HCT116 (cell line): ENCODE measurements around the gene DCP2.

Experiments
- CEBPB ChIP-seq: IDR thresholded peaks from 2 replicates; pipeline ENCODE4 v1.6.1; 2012; ENCODE audit warnings: low read depth
- EZH2 ChIP-seq: fragments of 200-600 bp; sonication (generic); IDR thresholded peaks from 2 replicates; pipeline ENCODE4 v1.6.1; 2017; ENCODE audit warnings: antibody characterized with exemption, mixed run types
- POLR2A ChIP-seq: IDR thresholded peaks from 2 replicates; pipeline ENCODE4 v1.7.0; 2011; ENCODE audit warnings: borderline replicate concordance; ENCODE audit not compliant: insufficient read depth, insufficient read length; ENCODE audit errors: extremely low read depth
- SP1 ChIP-seq: IDR thresholded peaks from 2 replicates; pipeline ENCODE4 v1.6.1; 2012; ENCODE audit warnings: low read depth
- SRF ChIP-seq: IDR thresholded peaks from 2 replicates; pipeline ENCODE4 v1.6.1; 2012; ENCODE audit warnings: low read depth
- TCF7L2 ChIP-seq: IDR thresholded peaks from 2 replicates; pipeline ENCODE4 v1.7.0; 2011; ENCODE audit warnings: borderline replicate concordance, inconsistent platforms; ENCODE audit not compliant: insufficient read depth, insufficient read length; ENCODE audit errors: extremely low read depth
- TF ChIP-seq, protein P1 (sequence below), 3 experiments: fragments of 200-600 bp in 1 of 3; sonication (generic) in 1 of 3; IDR thresholded peaks in 2 of 3; conservative IDR thresholded peaks in 1 of 3; 2 replicates each; pipeline ENCODE4 v1.5.1; 2012 to 2017; ENCODE audit warnings: low read depth in 2 of 3, low read length in 2 of 3, antibody characterized with exemption in 1 of 3, borderline replicate concordance in 1 of 3, control low read depth in 1 of 3, mild to moderate bottlenecking in 1 of 3, mixed read lengths in 1 of 3, mixed run types in 1 of 3, moderate library complexity in 1 of 3; ENCODE audit not compliant: insufficient read depth in 1 of 3

DNA sequence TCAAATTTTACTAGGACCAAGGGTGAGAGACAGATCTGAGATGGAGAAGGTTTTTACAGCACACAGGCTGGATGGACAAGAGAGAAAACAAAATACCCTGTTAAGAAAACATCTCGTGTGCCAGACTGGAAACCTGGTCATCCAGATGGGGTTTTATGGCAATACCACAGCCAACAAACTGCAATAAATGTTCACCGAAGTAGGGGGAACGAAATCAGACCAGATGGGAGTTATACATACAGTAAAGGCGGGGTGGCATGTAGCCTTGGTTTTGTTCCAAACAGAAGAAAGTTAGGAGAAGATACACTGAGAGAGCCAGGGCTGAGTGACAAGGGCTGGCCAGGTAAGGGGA lies 63.3 kb downstream of the DCP2 start:
- no peak for TF ChIP-seq SRF
- no peak for TF ChIP-seq CEBPB
- TF ChIP-seq EZH2: no peak
- no peak for TF ChIP-seq TCF7L2
- TF ChIP-seq, protein P1, sequence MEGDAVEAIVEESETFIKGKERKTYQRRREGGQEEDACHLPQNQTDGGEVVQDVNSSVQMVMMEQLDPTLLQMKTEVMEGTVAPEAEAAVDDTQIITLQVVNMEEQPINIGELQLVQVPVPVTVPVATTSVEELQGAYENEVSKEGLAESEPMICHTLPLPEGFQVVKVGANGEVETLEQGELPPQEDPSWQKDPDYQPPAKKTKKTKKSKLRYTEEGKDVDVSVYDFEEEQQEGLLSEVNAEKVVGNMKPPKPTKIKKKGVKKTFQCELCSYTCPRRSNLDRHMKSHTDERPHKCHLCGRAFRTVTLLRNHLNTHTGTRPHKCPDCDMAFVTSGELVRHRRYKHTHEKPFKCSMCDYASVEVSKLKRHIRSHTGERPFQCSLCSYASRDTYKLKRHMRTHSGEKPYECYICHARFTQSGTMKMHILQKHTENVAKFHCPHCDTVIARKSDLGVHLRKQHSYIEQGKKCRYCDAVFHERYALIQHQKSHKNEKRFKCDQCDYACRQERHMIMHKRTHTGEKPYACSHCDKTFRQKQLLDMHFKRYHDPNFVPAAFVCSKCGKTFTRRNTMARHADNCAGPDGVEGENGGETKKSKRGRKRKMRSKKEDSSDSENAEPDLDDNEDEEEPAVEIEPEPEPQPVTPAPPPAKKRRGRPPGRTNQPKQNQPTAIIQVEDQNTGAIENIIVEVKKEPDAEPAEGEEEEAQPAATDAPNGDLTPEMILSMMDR (IDR thresholded peaks at IDR 0.05 in 2 of 3, conservative IDR thresholded peaks at IDR 0.05 in 1 of 3; ENCODE audit: borderline replicate concordance in 1 of 3, insufficient read depth in 1 of 3, low read depth in 2 of 3, low read length in 2 of 3): no peak
- no peak for TF ChIP-seq SP1
- no peak for TF ChIP-seq POLR2A
